Liver (tissue), 9 donors: ENCODE results near the gene CD248. TPM values are rescaled to one million over a fixed set of nuclear protein-coding genes. Genes with fewer than 3 reads are reported as not detected.

ENCODE experiments used
- DNase-seq: peaks from one replicate; pipeline ENCODE4 v3.0.0-alpha.2; 2017; ENCODE audit warnings: low spot score
- H3K27ac ChIP-seq, 2 donors: one replicate each; pipeline ENCODE4 v1.7.0; 2013; ENCODE audit warnings: inconsistent platforms in 2 of 2, low read length in 2 of 2, control low read depth in 1 of 2, low read depth in 1 of 2, mild to moderate bottlenecking in 1 of 2
- H3K27me3 ChIP-seq, 4 donors: one replicate each; pipeline versions ENCODE4 v1.6.1 to v1.7.0; 2013; ENCODE audit warnings: low read length in 3 of 4, inconsistent platforms in 1 of 4, mild to moderate bottlenecking in 1 of 4, moderate library complexity in 1 of 4; ENCODE audit not compliant: control insufficient read depth in 4 of 4, insufficient read depth in 4 of 4
- H3K36me3 ChIP-seq, 4 donors: one replicate each; pipeline versions ENCODE4 v1.6.1 to v1.7.0; 2013; ENCODE audit warnings: low read length in 3 of 4, mild to moderate bottlenecking in 3 of 4, low read depth in 1 of 4, moderate library complexity in 1 of 4; ENCODE audit not compliant: control insufficient read depth in 4 of 4, insufficient read depth in 3 of 4
- H3K4me1 ChIP-seq, 4 donors: one replicate each; pipeline versions ENCODE4 v1.6.1 to v1.7.0; 2013; ENCODE audit warnings: low read length in 3 of 4, mild to moderate bottlenecking in 3 of 4, moderate library complexity in 1 of 4; ENCODE audit not compliant: control insufficient read depth in 4 of 4, insufficient read depth in 4 of 4
- H3K4me3 ChIP-seq, 3 donors: one replicate each; pipeline versions ENCODE4 v1.6.1 to v1.7.0; 2013; ENCODE audit warnings: low read length in 3 of 3, control low read depth in 1 of 3, low read depth in 1 of 3, mild to moderate bottlenecking in 1 of 3
- H3K9ac ChIP-seq, 2 donors: one replicate each; pipeline ENCODE4 v1.7.0; 2013; ENCODE audit warnings: low read length in 2 of 2, mild to moderate bottlenecking in 2 of 2, moderate library complexity in 2 of 2, control low read depth in 1 of 2, low read depth in 1 of 2
- H3K9me3 ChIP-seq, 4 donors: one replicate each; pipeline versions ENCODE4 v1.6.1 to v1.7.0; 2013; ENCODE audit warnings: low read length in 3 of 4; ENCODE audit not compliant: control insufficient read depth in 4 of 4
- CTCF ChIP-seq: fragments of 150-350 bp; IDR thresholded peaks from 2 replicates; pipeline ENCODE4 v1.5.1; 2017; ENCODE audit warnings: improper control_type of control experiment, low read depth, low read length; ENCODE audit not compliant: missing input control
- EGR1 ChIP-seq, 2 donors: IDR thresholded peaks; 2 replicates each; pipeline ENCODE4 v1.6.1; 2016 to 2018; ENCODE audit warnings: antibody characterized with exemption in 2 of 2, low read depth in 2 of 2
- FOXA1 ChIP-seq: IDR thresholded peaks from 2 replicates; pipeline ENCODE4 v1.6.1; 2016; ENCODE audit warnings: antibody characterized with exemption
- FOXA2 ChIP-seq: IDR thresholded peaks from 2 replicates; pipeline ENCODE4 v1.6.1; 2016; ENCODE audit warnings: antibody characterized with exemption
- GABPA ChIP-seq, 2 donors: IDR thresholded peaks in 1 of 2; conservative IDR thresholded peaks in 1 of 2; 2 replicates each; pipeline ENCODE4 v1.6.1; 2016; ENCODE audit warnings: antibody characterized with exemption in 2 of 2, mild to moderate bottlenecking in 1 of 2, moderate library complexity in 1 of 2
- HNF4A ChIP-seq, 2 donors: conservative IDR thresholded peaks; 2 replicates each; pipeline ENCODE4 v1.6.1; 2016; ENCODE audit warnings: antibody characterized with exemption in 2 of 2, mild to moderate bottlenecking in 2 of 2
- HNF4G ChIP-seq: IDR thresholded peaks from 2 replicates; pipeline ENCODE4 v1.6.1; 2016; ENCODE audit warnings: antibody characterized with exemption
- JUND ChIP-seq, 2 donors: IDR thresholded peaks; 2 replicates each; pipeline ENCODE4 v1.6.1; 2016; ENCODE audit warnings: antibody characterized with exemption in 2 of 2
- NR2F2 ChIP-seq: IDR thresholded peaks from 2 replicates; pipeline ENCODE4 v1.6.1; 2016; ENCODE audit warnings: antibody characterized with exemption
- RAD21 ChIP-seq, 2 donors: IDR thresholded peaks; 2 replicates each; pipeline ENCODE4 v1.6.1; 2016; ENCODE audit warnings: antibody characterized with exemption in 2 of 2, mild to moderate bottlenecking in 2 of 2
- RXRA ChIP-seq, 2 donors: IDR thresholded peaks; 2 replicates each; pipeline ENCODE4 v1.6.1; 2017 to 2018; ENCODE audit warnings: antibody characterized with exemption in 2 of 2, mild to moderate bottlenecking in 1 of 2
- SP1 ChIP-seq: IDR thresholded peaks from 2 replicates; pipeline ENCODE4 v1.6.1; 2018; ENCODE audit warnings: antibody characterized with exemption, mild to moderate bottlenecking
- TAF1 ChIP-seq: conservative IDR thresholded peaks from 2 replicates; pipeline ENCODE4 v1.6.1; 2016; ENCODE audit warnings: antibody characterized with exemption, mild to moderate bottlenecking
- YY1 ChIP-seq: IDR thresholded peaks from 2 replicates; pipeline ENCODE4 v1.6.1; 2016; ENCODE audit warnings: antibody characterized with exemption, mild to moderate bottlenecking
- WGBS: extraction: QIAGEN DNeasy Blood & Tissue Kit; methylation state at CpG from one replicate; pipeline ENCODE4 v1.1.7; 2013; 5-methylcytosine and 5-hydroxymethylcytosine counted together
- polyA plus RNA-seq, 2 donors: library from polyadenylated mRNA; stranded (reverse) in 1 of 2; unstranded in 1 of 2; fragments of 200-250 nt in 1 of 2; fragments of >200 nt in 1 of 2; fragmentation: Nextera tagmentation in 1 of 2; extraction: Ambion mirVana in 1 of 2; gene quantifications; one replicate each; pipeline versions ENCODE4 v1.2.1 to v1.2.3, GENCODE V29; 2013 to 2015
- total RNA-seq, 2 donors: library from RNA; depleted of rRNA; stranded (reverse); fragments of >200 nt; gene quantifications; one replicate each; pipeline ENCODE4 v1.2.3, GENCODE V29; 2014
- TF ChIP-seq, protein P1 (sequence below): IDR thresholded peaks from 2 replicates; pipeline ENCODE4 v1.6.1; 2016; ENCODE audit warnings: antibody characterized with exemption, mild to moderate bottlenecking
- TF ChIP-seq, protein P2 (sequence below): IDR thresholded peaks from 2 replicates; pipeline ENCODE4 v1.6.1; 2016; ENCODE audit warnings: antibody characterized with exemption
- TF ChIP-seq, protein P3 (sequence below): IDR thresholded peaks from 2 replicates; pipeline ENCODE4 v1.6.1; 2016; ENCODE audit warnings: antibody characterized with exemption
- TF ChIP-seq, protein P4 (sequence below): IDR thresholded peaks from 2 replicates; pipeline ENCODE4 v1.6.1; 2016; ENCODE audit warnings: antibody characterized with exemption
- donor health status: healthy.
- donor health status: healthy.
- donor health status: healthy.
- donor health status: healthy.
- donor health status: healthy.

CD248 gene
- total and polyA plus RNA-seq, 4 donors, result 0.64 to 3.0 (median 1.2) TPM

GRCh38 chr11:66293352-66293751 lies 23.5 kb downstream of the CD248 start:
- no peak for DNase-seq
- H3K4me1 ChIP-seq, result peaks cover 9 to 18% (median 12%) of the 10 kb centered on the region in 4 donors
- no peak overlapping the region for H3K4me3 ChIP-seq
- H3K9me3 ChIP-seq, result no peaks in the 10 kb centered on the region
- no peak overlapping the region for H3K27ac ChIP-seq
- 80% methylated on average over 4 of the region's 4 CpGs for WGBS
- TF ChIP-seq HNF4G (no peak), FOXA2 (no peak), HNF4A (conservative IDR thresholded peaks at IDR 0.05) (no peak), EGR1 (IDR thresholded peaks at IDR 0.05; ENCODE audit: low read depth in 2 of 2) (no peak), TAF1 (no peak), GABPA (IDR thresholded peaks at IDR 0.05 in 1 of 2, conservative IDR thresholded peaks at IDR 0.05 in 1 of 2) (no peak), NR2F2 (no peak), RAD21 (IDR thresholded peaks at IDR 0.05) (no peak), CTCF (no peak), FOXA1 (no peak), SP1 (no peak), YY1 (no peak), RXRA (IDR thresholded peaks at IDR 0.05) (no peak), JUND (IDR thresholded peaks at IDR 0.05) (no peak)
- TF ChIP-seq, protein P1, sequence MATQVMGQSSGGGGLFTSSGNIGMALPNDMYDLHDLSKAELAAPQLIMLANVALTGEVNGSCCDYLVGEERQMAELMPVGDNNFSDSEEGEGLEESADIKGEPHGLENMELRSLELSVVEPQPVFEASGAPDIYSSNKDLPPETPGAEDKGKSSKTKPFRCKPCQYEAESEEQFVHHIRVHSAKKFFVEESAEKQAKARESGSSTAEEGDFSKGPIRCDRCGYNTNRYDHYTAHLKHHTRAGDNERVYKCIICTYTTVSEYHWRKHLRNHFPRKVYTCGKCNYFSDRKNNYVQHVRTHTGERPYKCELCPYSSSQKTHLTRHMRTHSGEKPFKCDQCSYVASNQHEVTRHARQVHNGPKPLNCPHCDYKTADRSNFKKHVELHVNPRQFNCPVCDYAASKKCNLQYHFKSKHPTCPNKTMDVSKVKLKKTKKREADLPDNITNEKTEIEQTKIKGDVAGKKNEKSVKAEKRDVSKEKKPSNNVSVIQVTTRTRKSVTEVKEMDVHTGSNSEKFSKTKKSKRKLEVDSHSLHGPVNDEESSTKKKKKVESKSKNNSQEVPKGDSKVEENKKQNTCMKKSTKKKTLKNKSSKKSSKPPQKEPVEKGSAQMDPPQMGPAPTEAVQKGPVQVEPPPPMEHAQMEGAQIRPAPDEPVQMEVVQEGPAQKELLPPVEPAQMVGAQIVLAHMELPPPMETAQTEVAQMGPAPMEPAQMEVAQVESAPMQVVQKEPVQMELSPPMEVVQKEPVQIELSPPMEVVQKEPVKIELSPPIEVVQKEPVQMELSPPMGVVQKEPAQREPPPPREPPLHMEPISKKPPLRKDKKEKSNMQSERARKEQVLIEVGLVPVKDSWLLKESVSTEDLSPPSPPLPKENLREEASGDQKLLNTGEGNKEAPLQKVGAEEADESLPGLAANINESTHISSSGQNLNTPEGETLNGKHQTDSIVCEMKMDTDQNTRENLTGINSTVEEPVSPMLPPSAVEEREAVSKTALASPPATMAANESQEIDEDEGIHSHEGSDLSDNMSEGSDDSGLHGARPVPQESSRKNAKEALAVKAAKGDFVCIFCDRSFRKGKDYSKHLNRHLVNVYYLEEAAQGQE, result no peak
- TF ChIP-seq, protein P2, sequence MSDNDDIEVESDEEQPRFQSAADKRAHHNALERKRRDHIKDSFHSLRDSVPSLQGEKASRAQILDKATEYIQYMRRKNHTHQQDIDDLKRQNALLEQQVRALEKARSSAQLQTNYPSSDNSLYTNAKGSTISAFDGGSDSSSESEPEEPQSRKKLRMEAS, result no peak
- TF ChIP-seq, protein P3, sequence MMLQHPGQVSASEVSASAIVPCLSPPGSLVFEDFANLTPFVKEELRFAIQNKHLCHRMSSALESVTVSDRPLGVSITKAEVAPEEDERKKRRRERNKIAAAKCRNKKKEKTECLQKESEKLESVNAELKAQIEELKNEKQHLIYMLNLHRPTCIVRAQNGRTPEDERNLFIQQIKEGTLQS, result no peak
- TF ChIP-seq, protein P4, sequence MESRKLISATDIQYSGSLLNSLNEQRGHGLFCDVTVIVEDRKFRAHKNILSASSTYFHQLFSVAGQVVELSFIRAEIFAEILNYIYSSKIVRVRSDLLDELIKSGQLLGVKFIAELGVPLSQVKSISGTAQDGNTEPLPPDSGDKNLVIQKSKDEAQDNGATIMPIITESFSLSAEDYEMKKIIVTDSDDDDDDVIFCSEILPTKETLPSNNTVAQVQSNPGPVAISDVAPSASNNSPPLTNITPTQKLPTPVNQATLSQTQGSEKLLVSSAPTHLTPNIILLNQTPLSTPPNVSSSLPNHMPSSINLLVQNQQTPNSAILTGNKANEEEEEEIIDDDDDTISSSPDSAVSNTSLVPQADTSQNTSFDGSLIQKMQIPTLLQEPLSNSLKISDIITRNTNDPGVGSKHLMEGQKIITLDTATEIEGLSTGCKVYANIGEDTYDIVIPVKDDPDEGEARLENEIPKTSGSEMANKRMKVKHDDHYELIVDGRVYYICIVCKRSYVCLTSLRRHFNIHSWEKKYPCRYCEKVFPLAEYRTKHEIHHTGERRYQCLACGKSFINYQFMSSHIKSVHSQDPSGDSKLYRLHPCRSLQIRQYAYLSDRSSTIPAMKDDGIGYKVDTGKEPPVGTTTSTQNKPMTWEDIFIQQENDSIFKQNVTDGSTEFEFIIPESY, result no peak
- H3K9ac ChIP-seq, result no peak overlapping the region
- H3K36me3 ChIP-seq, result no peaks in the 10 kb centered on the region
- H3K27me3 ChIP-seq, result peaks cover 0 to 5% (median 0%) of the 10 kb centered on the region in 4 donors
